Astrocyte of the spinal cord (primary cell): ENCODE data around the gene SINHCAF.

ENCODE experiments used
- DNase-seq: peaks from one replicate; pipeline ENCODE4 v3.0.0; 2011; ENCODE audit warnings: low read depth, low spot score
- H3K4me3 ChIP-seq: 2 replicates; pipeline ENCODE4 v1.5.1; 2011; ENCODE audit warnings: low read depth, mild to moderate bottlenecking, low read length, moderate library complexity
- in situ Hi-C: cut with HindIII; loops from 2 replicates; pipeline ENCODE4 v1.10.0; 2017; ENCODE audit warnings: low sequenced_read_pairs
- TF ChIP-seq, protein P1 (sequence below): IDR thresholded peaks from 2 replicates; pipeline ENCODE4 v1.5.1; 2012; ENCODE audit warnings: low read depth, mild to moderate bottlenecking, low read length, inconsistent platforms

The SINHCAF gene

GRCh38 chr12:31235868-31236395, 90.0 kb downstream of the SINHCAF start:
- TF ChIP-seq, protein P1, sequence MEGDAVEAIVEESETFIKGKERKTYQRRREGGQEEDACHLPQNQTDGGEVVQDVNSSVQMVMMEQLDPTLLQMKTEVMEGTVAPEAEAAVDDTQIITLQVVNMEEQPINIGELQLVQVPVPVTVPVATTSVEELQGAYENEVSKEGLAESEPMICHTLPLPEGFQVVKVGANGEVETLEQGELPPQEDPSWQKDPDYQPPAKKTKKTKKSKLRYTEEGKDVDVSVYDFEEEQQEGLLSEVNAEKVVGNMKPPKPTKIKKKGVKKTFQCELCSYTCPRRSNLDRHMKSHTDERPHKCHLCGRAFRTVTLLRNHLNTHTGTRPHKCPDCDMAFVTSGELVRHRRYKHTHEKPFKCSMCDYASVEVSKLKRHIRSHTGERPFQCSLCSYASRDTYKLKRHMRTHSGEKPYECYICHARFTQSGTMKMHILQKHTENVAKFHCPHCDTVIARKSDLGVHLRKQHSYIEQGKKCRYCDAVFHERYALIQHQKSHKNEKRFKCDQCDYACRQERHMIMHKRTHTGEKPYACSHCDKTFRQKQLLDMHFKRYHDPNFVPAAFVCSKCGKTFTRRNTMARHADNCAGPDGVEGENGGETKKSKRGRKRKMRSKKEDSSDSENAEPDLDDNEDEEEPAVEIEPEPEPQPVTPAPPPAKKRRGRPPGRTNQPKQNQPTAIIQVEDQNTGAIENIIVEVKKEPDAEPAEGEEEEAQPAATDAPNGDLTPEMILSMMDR, result no peak
- no peak for DNase-seq
- no peak overlapping the region for H3K4me3 ChIP-seq
- in situ Hi-C loops, result no loop called here

GRCh38 chr12:31234955-31235867, 90.7 kb downstream of the SINHCAF start:
- TF ChIP-seq, protein P1, result peak; percentile 65
- DNase-seq, result peak; percentile 48

GRCh38 chr12:31234053-31234840, 91.7 kb downstream of the SINHCAF start:
- DNase-seq, result no peak
- H3K4me3 ChIP-seq, result no peak overlapping the region
- TF ChIP-seq, protein P1, result no peak
- in situ Hi-C loops, result no loop called here

More at GRCh38 chr12:31234955-31235867, 90.7 kb downstream of the SINHCAF start:
- in situ Hi-C loops, result no loop called here
- no peak overlapping the region for H3K4me3 ChIP-seq

DNA sequence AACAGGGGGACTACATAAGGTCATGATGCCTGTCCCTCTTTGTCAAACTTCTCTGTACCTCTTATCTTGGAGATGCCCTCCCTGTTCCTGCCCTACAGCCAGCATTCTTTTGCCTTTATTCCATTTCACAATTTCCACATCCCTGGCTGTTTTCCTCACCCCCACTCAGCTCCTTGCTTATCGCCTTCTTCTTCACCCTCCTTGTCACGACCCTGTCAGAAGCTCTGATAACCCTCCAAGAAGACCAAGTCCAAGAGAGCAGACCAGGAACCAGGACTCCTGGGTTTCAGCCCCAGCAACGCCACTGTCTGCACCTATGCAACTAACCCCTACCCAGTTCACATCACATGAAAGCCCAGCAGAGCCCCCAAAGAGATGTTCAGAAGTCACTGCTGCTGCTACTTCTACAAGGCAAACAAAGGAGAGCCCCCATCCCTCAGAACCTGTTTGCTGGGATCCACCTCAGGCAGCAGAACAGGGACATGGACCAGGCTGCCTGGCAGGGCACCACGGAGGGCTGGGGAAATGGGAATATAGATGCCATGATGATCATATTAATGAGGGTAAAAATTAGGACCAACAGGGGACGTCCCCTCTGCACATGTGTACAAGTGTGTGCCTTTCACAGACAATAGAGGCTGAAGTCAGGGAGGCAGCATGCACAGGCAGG, 92.8 kb downstream of the SINHCAF start:
- no peak for DNase-seq
- in situ Hi-C loops, result no loop called here
- TF ChIP-seq, protein P1, result no peak
- H3K4me3 ChIP-seq, result no peak overlapping the region

DNA sequence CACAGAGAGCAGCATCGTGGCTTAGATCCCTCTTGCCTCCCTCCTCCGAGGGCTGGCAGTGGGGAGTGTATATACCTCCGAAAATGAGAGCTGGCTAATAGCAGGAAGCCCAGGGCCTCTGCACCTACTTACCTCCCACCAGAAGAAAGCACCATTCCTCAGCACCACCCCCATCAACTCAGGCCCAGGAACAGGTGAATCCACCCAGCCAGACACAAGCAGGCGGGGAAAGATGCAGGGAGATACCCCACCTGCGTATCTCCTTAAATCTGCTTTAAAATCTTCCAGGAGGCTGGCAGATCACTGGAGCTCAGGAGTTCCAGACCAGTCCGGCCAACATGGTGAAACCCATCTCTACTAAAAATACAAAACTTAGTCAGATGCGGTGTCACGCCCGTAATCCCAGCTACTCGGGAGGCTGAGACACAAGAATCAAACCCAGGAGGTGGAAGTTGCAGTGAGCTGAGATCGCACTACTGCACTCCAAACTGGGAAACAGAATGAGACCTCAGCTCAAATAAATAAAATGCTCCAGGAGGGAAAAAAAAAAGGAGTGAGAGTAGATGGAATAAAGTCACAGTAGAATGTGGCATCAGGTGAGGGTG, 93.5 kb downstream of the SINHCAF start:
- H3K4me3 ChIP-seq, result no peak overlapping the region
- DNase-seq, result no peak
- TF ChIP-seq, protein P1, result no peak
- in situ Hi-C loops, result no loop called here
